Measurements from ENCODE around the gene ARHGEF25. TPM values are rescaled to one million over a fixed set of nuclear protein-coding genes. Genes with fewer than 3 reads are reported as not detected.
"Not testable (repeated sequence)": the region's sequence is repeated elsewhere in the genome, so short reads cannot be mapped to it uniquely, and the experiment has no call there.

The ARHGEF25 gene
- total RNA-seq, result 1.5 TPM

DNA sequence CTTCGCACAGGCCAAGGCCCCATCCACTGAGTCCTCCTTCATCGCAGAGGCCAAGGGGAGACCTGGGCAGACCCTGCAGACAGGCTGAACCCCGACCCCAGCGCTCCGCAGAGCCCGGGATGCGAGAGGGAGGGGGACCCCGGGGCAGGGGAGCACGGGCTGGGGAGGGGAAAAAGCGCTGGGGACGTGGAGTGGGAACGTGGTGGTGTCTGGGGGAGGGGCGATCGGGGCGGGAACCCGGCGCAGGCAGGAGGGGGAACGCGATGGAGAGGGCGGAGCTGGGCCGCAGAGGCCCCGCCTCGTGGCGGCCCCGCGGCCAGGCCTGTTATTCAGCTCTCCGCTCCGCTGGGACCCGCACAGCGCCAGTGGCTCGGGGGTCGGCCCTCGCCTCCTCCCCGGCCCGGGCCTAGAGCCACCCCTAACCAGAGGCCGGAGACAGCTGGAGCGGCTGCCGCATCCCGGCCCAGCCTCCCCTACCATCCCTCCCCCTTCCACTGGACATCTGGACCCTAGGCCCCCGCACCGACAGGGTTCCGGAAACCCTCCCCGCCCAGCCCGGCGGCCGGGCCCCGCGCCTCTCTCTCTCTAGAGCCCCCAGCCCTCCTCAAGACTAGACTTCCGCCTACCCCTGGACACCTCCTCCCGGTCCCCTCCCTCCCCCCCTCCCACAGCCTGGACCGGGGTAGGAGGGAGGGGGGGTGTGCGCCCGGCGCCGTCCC, at the start of gene ARHGEF25:
Gene ARHGEF25 (plus strand): TSS at position 328 of the 719 bp plus-strand sequence. CDS start 460 bp downstream, outside the sequence.
- peak; percentile 72 for ATAC-seq
- DNase-seq (ENCODE audit: low spot score), result peak; percentile 54

GRCh38 chr12:57563358-57563757, 47.9 kb upstream of the ARHGEF25 start:
- no peak for ATAC-seq

DNA sequence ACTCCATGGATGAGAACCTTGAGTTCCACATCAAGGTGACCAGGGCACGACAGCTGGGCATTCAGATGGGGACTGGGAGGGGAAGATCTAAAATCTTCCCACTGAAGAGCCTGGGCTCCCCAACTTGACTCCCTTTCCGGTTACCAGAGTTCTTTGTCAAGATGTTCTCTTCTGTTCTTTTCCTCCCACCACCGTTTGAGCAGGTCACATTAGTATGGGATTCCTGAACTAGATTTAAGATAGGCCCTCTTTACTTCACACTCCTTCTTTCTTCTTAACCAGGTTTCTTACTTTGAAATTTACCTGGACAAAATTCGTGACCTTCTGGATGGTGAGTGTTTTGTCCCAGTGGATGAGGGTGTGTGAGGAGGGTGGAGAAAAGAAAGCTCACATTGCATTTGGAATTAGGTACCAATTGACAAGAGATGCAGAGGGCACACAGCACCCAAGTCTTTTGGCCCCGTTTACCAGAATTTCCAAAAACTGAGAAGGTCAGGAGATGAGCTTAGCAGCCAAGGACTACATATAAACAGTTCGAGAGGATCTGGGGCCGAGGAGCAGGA, 47.0 kb upstream of the ARHGEF25 start:
- DNase-seq (ENCODE audit: low spot score) (no peak), ATAC-seq (no peak)

More at GRCh38 chr12:57563358-57563757, 47.9 kb upstream of the ARHGEF25 start:
- no peak for DNase-seq (ENCODE audit: low spot score)

- ATAC-seq (no peak), DNase-seq (ENCODE audit: low spot score) (no peak)
Measured at GRCh38 chr12:57568838-57569237, 42.4 kb upstream of the ARHGEF25 start.

- ATAC-seq (no peak), DNase-seq (ENCODE audit: low spot score) (no peak)
Measured at GRCh38 chr12:57569858-57570257, 41.4 kb upstream of the ARHGEF25 start.

DNA sequence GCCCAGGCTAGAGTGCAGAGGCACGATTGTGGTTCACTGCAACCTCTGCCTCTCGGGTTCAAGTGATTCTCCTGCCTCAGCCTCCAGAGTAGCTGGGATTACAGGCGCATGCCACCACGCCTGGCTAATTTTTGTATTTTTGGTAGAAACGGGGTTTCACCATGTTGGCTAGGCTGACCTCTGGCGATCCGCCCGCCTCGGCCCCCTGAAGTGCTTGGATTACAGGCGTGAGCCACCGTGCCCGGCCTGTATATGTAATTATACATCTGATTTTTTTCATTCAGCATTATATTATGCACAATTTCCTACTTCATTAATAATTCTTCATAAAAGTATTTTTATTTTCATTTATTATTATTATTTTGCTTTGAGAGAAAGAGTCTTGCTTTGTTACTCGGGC, 40.8 kb upstream of the ARHGEF25 start:
- not testable (repeated sequence) for DNase-seq (ENCODE audit: low spot score); ATAC-seq

- DNase-seq (ENCODE audit: low spot score) (no peak), ATAC-seq (no peak)
Measured at GRCh38 chr12:57571926-57572762, 39.1 kb upstream of the ARHGEF25 start.

DNA sequence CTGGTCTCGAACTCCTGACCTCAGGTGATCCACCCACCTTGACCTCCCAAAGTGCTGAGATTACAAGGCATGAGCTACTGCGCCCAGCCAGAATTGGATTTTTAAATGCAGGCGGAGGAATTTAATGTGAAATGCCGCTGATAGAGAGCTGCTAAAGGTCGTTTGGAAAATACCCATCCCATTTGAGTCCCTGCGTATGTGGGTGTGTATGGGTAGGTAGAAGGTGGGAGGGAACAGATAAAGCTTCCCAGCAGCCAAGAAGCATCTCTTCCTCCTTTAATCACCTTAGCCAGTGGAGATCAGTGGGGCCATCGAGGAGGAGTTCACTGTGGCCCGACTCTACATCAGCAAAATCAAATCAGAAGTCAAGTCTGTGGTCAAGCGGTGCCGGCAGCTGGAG, 36.4 kb upstream of the ARHGEF25 start:
- ATAC-seq, result no peak
- DNase-seq (ENCODE audit: low spot score), result no peak

- peak; percentile 31 for ATAC-seq
- DNase-seq (ENCODE audit: low spot score), result no peak
Measured at GRCh38 chr12:57575771-57576612, 35.2 kb upstream of the ARHGEF25 start.

GRCh38 chr12:57576613-57577160, 34.5 kb upstream of the ARHGEF25 start:
- ATAC-seq, result no peak
- no peak for DNase-seq (ENCODE audit: low spot score)

DNA sequence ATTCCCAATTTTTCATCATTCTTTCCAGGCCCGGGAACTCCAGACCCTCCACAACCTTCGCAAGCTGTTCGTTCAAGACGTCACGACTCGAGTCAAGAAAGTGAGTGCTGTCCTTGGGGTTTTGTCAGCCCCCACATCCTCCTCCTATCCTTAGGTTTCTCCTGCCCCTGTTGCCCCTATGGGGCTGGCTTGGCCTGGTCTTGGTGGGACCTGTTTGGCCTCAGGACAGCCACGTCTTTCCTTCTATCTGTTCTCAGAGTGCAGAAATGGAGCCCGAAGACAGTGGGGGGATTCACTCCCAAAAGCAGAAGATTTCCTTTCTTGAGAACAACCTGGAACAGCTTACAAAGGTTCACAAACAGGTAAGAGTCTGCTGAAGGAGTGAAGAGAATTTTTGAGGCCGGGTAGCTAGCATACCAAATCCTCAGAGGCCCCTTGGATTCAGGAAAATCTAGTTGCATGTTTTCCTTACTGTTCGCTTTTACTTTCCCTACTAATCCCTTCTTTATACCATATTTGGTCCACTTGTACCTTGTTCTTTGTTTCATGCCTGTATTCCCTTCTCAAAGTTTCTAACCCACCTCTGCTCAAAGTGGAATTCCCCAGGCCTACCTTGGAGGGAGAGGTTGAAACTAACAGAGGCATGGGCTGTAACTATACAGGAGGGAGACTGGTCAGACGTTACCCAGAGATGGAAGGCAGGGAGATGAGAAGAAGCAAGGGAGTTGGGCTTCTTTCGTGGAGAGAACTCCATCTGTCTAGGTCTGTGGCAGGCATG, 33.1 kb upstream of the ARHGEF25 start:
- DNase-seq (ENCODE audit: low spot score) (no peak), ATAC-seq (no peak)

GRCh38 chr12:57579011-57579410, 32.2 kb upstream of the ARHGEF25 start:
- ATAC-seq (no peak), DNase-seq (ENCODE audit: low spot score) (no peak)

DNA sequence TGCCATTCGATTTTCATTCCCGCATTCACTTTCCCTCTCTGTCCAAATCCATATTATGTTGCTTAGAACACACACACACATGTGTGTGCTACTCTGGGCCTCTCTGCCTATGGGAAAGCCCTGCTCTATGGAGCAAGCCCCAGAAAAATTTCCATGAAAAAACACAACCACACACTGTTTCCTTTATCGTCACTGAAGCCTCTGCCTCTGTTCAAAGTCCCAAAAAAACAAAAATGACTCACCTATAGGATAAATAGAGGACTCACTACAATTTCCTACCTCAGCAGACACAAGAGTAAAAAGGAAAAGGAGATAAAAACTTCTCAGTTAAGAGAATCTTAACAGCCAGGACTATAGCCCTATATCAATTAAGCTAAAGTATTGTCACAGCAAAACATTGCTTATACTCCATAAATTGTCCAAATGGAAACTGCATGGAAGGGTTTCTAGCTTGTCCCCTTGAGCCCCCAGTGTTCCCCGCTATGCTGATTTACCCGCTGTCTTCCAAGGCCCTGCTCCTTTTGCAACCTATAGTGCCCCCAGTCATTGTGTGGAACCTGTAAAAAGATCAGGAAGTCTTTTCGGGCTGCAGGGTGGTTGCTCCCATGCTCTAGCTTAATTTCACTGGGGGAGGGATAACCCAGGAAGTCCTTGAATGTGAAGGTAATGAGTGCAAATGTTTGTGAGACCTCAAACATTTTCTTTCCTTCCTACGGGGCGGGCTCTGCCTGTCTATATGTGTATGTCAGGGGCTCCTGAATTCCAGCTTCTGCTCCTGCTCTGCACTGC, 31.4 kb upstream of the ARHGEF25 start:
- DNase-seq (ENCODE audit: low spot score), result no peak
- no peak for ATAC-seq

- DNase-seq (ENCODE audit: low spot score) (no peak), ATAC-seq (no peak)
Measured at GRCh38 chr12:57580466-57580795, 30.8 kb upstream of the ARHGEF25 start.

- DNase-seq (ENCODE audit: low spot score), result no peak
- no peak for ATAC-seq
Measured at GRCh38 chr12:57581802-57582201, 29.4 kb upstream of the ARHGEF25 start.

- ATAC-seq (no peak), DNase-seq (ENCODE audit: low spot score) (no peak)
Measured at GRCh38 chr12:57582440-57582839, 28.8 kb upstream of the ARHGEF25 start.

GRCh38 chr12:57583008-57583831, 28.0 kb upstream of the ARHGEF25 start:
- ATAC-seq, result peak; percentile 92
- peak; percentile 64 for DNase-seq (ENCODE audit: low spot score)

DNA sequence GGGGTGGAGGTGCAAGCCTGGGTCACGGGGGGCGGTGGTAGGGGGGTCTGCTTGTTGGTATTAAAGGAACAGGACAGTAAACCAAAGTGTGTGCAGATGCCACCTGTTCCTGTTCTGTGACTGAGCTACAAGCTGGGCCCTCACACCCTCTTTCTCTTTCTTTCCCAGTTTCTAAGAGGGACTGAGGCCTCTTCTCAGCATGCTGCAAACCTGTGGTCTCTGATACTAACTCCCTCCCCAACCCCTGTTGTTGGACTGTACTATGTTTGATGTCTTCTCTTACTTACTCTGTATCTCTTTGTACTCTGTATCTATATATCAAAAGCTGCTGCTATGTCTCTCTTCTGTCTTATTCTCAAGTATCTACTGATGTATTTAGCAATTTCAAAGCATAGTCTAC, 27.2 kb upstream of the ARHGEF25 start:
- ATAC-seq (no peak), DNase-seq (ENCODE audit: low spot score) (no peak)

Data from left lobe of liver (tissue), 2 donors.